Chondrocyte (in vitro differentiated cells): ENCODE measurements around the gene GPR137B. TPM values are rescaled to one million over a fixed set of nuclear protein-coding genes. Genes with fewer than 3 reads are reported as not detected.

Experiments
- DNase-seq: peaks from one replicate; pipeline ENCODE4 v3.0.0; 2021; ENCODE audit warnings: mixed read lengths, low spot score
- H3K27ac Mint-ChIP-seq: one replicate; pipeline ENCODE4 v1.8.0; 2021; ENCODE audit warnings: mild to moderate bottlenecking, moderate library complexity, mixed read lengths; ENCODE audit not compliant: unreplicated experiment
- H3K27me3 Mint-ChIP-seq: 2 replicates; pipeline ENCODE4 v1.8.0; 2021; ENCODE audit warnings: low read depth, mixed read lengths
- H3K36me3 Mint-ChIP-seq: 2 replicates; pipeline ENCODE4 v1.8.0; 2021; ENCODE audit warnings: low read depth, mixed read lengths
- H3K4me1 Mint-ChIP-seq: 2 replicates; pipeline ENCODE4 v1.8.0; 2021; ENCODE audit warnings: low read depth, mild to moderate bottlenecking, mixed read lengths
- H3K4me3 Mint-ChIP-seq: one replicate; pipeline ENCODE4 v1.8.0; 2021; ENCODE audit warnings: mild to moderate bottlenecking, moderate library complexity, mixed read lengths; ENCODE audit not compliant: unreplicated experiment
- H3K9me3 Mint-ChIP-seq: 2 replicates; pipeline ENCODE4 v1.8.0; 2021; ENCODE audit warnings: low read depth, mixed read lengths
- total RNA-seq: library from RNA; stranded (reverse); gene quantifications from 3 replicates; pipeline ENCODE4 v1.2.1, GENCODE V29; 2021
- TF ChIP-seq, protein P1 (sequence below): fragments of 200-600 bp; sonication (generic); IDR thresholded peaks from 2 replicates; pipeline ENCODE4 v1.5.0; 2021; ENCODE audit warnings: antibody characterized with exemption, mild to moderate bottlenecking, moderate library complexity

GPR137B gene
- total RNA-seq, 1 donor from 2014 or later = 12.2 TPM

DNA sequence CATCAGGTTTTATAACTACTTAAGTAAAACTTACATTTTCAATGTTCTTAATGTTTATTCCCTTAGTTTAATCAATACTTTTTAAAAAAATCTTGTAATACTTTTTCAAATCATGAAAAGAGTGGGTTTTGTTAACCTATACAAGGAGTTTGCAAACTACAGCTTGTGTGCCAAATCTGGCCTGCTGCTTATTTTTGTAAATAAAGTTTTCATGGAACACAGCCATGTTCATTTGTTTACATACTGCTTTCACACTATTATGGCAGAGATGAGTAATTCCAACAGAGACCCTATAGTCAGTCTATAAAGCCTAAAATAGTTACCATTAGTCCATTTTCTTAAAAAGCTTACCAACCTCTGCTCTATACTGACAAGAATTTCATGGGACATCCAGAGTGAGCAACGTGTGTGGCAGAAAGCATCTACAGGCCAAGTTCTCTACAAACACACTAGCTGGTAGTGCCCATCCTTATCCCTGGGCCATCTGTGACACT, 96.8 kb downstream of the GPR137B start:
- H3K4me3 Mint-ChIP-seq = no peak overlapping the region
- DNase-seq = no peak
- H3K9me3 Mint-ChIP-seq = no peaks in the 10 kb centered on the region
- peaks cover 5% of the 10 kb centered on the region for H3K4me1 Mint-ChIP-seq
- H3K27me3 Mint-ChIP-seq = no peaks in the 10 kb centered on the region
- H3K27ac Mint-ChIP-seq = no peak overlapping the region
- no peaks in the 10 kb centered on the region for H3K36me3 Mint-ChIP-seq
- TF ChIP-seq, protein P1, sequence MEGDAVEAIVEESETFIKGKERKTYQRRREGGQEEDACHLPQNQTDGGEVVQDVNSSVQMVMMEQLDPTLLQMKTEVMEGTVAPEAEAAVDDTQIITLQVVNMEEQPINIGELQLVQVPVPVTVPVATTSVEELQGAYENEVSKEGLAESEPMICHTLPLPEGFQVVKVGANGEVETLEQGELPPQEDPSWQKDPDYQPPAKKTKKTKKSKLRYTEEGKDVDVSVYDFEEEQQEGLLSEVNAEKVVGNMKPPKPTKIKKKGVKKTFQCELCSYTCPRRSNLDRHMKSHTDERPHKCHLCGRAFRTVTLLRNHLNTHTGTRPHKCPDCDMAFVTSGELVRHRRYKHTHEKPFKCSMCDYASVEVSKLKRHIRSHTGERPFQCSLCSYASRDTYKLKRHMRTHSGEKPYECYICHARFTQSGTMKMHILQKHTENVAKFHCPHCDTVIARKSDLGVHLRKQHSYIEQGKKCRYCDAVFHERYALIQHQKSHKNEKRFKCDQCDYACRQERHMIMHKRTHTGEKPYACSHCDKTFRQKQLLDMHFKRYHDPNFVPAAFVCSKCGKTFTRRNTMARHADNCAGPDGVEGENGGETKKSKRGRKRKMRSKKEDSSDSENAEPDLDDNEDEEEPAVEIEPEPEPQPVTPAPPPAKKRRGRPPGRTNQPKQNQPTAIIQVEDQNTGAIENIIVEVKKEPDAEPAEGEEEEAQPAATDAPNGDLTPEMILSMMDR = no peak

DNA sequence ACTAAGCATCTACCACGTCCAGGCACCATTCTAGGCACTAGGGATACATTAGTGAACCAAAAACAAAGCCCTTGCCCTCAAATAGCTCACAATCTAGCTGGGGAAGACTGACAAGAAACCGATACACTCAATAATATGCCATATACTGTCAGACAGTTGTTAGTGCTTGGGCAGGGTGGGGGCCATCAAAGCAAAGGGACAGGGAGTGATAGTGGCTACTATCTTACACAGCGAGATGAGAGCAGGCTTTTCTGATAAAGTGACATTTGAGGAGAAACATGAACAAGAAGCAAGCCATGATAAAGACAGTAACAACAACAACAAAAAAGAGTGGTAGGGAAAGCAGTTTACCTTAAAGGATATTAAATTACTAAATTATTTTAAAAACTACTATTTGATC, 98.3 kb downstream of the GPR137B start:
- H3K4me1 Mint-ChIP-seq = peaks cover 5% of the 10 kb centered on the region
- no peak overlapping the region for H3K27ac Mint-ChIP-seq
- DNase-seq = no peak
- H3K36me3 Mint-ChIP-seq = no peaks in the 10 kb centered on the region
- TF ChIP-seq, protein P1 = no peak
- H3K4me3 Mint-ChIP-seq = no peak overlapping the region
- no peaks in the 10 kb centered on the region for H3K9me3 Mint-ChIP-seq
- no peaks in the 10 kb centered on the region for H3K27me3 Mint-ChIP-seq

DNA sequence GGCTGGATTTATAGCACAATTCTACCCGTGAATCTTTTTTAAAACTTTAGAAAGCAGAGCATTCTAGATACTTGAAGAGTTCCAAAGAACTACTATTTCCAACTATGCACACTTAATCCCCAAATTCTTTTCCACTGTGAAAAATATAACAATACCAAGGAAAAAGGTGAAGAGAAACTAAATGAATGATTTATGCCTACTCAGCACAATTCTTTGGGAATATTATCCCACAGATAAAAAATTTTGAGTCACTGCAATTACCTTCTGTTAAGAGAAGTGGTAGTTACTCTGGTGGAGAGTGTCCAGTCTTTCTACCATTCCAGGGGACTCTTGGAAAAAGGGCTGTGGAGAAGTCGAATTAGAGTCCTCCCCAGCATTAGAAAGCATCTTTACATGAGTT, 100.2 kb downstream of the GPR137B start:
- Mint-ChIP-seq H3K4me3 (no peak overlapping the region), H3K36me3 (no peaks in the 10 kb centered on the region), H3K27ac (no peak overlapping the region)

DNA sequence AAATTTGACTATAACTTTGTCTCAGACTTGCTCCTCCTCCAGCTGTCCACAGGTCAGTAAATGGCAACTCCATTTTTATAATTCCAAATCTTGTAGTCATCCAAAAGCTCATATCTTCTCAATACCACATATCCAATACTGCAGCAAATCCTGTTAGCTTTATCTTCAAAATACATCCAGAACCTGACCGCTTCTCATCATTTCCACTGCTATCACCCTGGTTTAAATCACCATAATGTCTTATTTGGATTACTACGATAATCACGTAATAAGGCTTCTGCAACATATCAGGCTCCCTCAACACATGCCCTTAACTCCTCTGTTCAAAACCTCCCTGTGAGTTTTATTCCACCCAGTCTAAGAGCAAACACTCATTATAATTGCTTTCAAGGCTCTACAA, 104.9 kb downstream of the GPR137B start:
- no peak overlapping the region for H3K4me3 Mint-ChIP-seq
- no peaks in the 10 kb centered on the region for H3K27me3 Mint-ChIP-seq

More for the DNA sequence above, 100.2 kb downstream of the GPR137B start:
- TF ChIP-seq, protein P1 = no peak
- no peak for DNase-seq
- H3K9me3 Mint-ChIP-seq = no peaks in the 10 kb centered on the region
- H3K4me1 Mint-ChIP-seq = no peaks in the 10 kb centered on the region
- H3K27me3 Mint-ChIP-seq = no peaks in the 10 kb centered on the region

DNA sequence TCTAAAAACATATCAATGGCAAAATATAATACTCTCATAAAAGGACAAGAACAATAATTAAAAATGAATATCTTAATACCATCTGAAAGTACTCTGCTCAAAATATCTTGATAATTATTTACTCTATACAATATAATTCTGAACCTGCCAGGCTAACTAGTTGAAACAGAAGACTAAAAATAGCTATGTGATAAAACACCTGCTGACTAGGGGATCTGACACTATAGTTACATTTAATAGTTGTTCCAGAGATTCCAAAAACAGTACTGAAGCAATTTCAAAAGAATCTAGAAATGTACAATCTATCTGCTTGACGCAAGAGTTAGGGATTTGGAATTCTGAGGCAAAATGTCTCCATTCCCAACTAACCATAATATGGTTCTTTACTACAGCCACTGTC, 109.2 kb downstream of the GPR137B start:
- Mint-ChIP-seq H3K27ac (no peak overlapping the region), H3K4me3 (no peak overlapping the region)

More for the DNA sequence above, 104.9 kb downstream of the GPR137B start:
- no peak for DNase-seq
- Mint-ChIP-seq H3K9me3 (no peaks in the 10 kb centered on the region), H3K27ac (no peak overlapping the region), H3K36me3 (no peaks in the 10 kb centered on the region), H3K4me1 (no peaks in the 10 kb centered on the region)
- TF ChIP-seq, protein P1 = no peak

More for the DNA sequence above, 109.2 kb downstream of the GPR137B start:
- no peaks in the 10 kb centered on the region for H3K36me3 Mint-ChIP-seq
- TF ChIP-seq, protein P1 = no peak
- DNase-seq = no peak
- H3K27me3 Mint-ChIP-seq = no peaks in the 10 kb centered on the region
- H3K9me3 Mint-ChIP-seq = no peaks in the 10 kb centered on the region
- no peaks in the 10 kb centered on the region for H3K4me1 Mint-ChIP-seq
